Stimulated activated CD8-positive, alpha-beta memory T cell treated with anti-CD3 and anti-CD28 coated beads, Interleukin-4, amount 100 ng/mL, for 24 hours (primary cell): ENCODE measurements around the gene CYTH3.
"Not testable (repeated sequence)": the region's sequence is repeated elsewhere in the genome, so short reads cannot be mapped to it uniquely, and the experiment has no call there.

Experiments
- DNase-seq: peaks from one replicate; pipeline ENCODE4 v3.0.0-alpha.2; 2020; ENCODE audit warnings: low read depth

Gene CYTH3

GRCh38 chr7:6229284-6229683 lies 43.1 kb downstream of the CYTH3 start:
- not testable (repeated sequence) for DNase-seq

GRCh38 chr7:6228361-6229229 lies 43.8 kb downstream of the CYTH3 start:
- no peak for DNase-seq

GRCh38 chr7:6227294-6227846 lies 45.1 kb downstream of the CYTH3 start:
- DNase-seq = no peak

- DNase-seq = no peak
These were observed 46.1 kb downstream of the CYTH3 start for GRCh38 chr7:6226194-6226799.

GRCh38 chr7:6223411-6223810 lies 49.0 kb downstream of the CYTH3 start:
- not testable (repeated sequence) for DNase-seq

- DNase-seq = not testable (repeated sequence)
These were observed 49.4 kb downstream of the CYTH3 start for GRCh38 chr7:6223010-6223409.

- DNase-seq = no peak
These were observed 50.8 kb downstream of the CYTH3 start for GRCh38 chr7:6221340-6222319.

- no peak for DNase-seq
These were observed 54.1 kb downstream of the CYTH3 start for GRCh38 chr7:6218329-6218728.

GRCh38 chr7:6212008-6212407 lies 60.4 kb downstream of the CYTH3 start:
- DNase-seq = no peak

GRCh38 chr7:6210621-6211372 lies 61.6 kb downstream of the CYTH3 start:
- DNase-seq = no peak

GRCh38 chr7:6209340-6209739 lies 63.1 kb downstream of the CYTH3 start:
- DNase-seq = no peak

GRCh38 chr7:6208573-6209328 lies 63.7 kb downstream of the CYTH3 start:
- DNase-seq = no peak

GRCh38 chr7:6205971-6206660 lies 66.3 kb downstream of the CYTH3 start:
- no peak for DNase-seq

- DNase-seq = no peak
These were observed 69.0 kb downstream of the CYTH3 start for GRCh38 chr7:6203381-6203780.

GRCh38 chr7:6202117-6202516 lies 70.3 kb downstream of the CYTH3 start:
- DNase-seq = no peak

GRCh38 chr7:6200971-6201370 lies 71.5 kb downstream of the CYTH3 start:
- DNase-seq = no peak

GRCh38 chr7:6198689-6199595 lies 73.5 kb downstream of the CYTH3 start:
- DNase-seq = no peak

GRCh38 chr7:6197801-6198551 lies 74.4 kb downstream of the CYTH3 start:
- DNase-seq = no peak
